Naive thymus-derived CD4-positive, alpha-beta T cell (primary cell): Measurements from ENCODE around the gene C11orf91. TPM values are rescaled to one million over a fixed set of nuclear protein-coding genes. Genes with fewer than 3 reads are reported as not detected.
"Not testable (repeated sequence)": the region's sequence is repeated elsewhere in the genome, so short reads cannot be mapped to it uniquely, and the experiment has no call there.

Source experiments
- ATAC-seq: fragments of 150-1000 bp; cut with Tn5 transposase; 2 replicates; pipeline ENCODE4 v1.10.0; 2021; ENCODE audit warnings: mild to moderate bottlenecking, moderate library complexity
- CTCF ChIA-PET: fragments of 350-600 bp; sonication (Branson Sonifier 250); formaldehyde crosslinking; loops from one replicate; lab custom pipeline; 2021; ENCODE audit warnings: antibody characterized with exemption; lab: Charles Lee
- POLR2A ChIA-PET: fragments of 350-600 bp; sonication (Branson Sonifier 250); formaldehyde crosslinking; loops from one replicate; lab custom pipeline; 2021; ENCODE audit warnings: antibody characterized with exemption, inconsistent platforms; lab: Charles Lee
- DNase-seq, 9 donors: peaks; one replicate each; pipeline versions ENCODE4 v3.0.0 to v3.0.0-alpha.2; 2020 to 2022; ENCODE audit warnings: mixed read lengths in 1 of 9
- H3K27ac ChIP-seq: one replicate; pipeline ENCODE4 v1.7.0; 2013; ENCODE audit warnings: mild to moderate bottlenecking, low read depth, low read length, moderate library complexity
- H3K27me3 ChIP-seq, 2 donors: one replicate each; pipeline ENCODE4 v1.7.0; 2013; ENCODE audit warnings: low read length in 2 of 2, mild to moderate bottlenecking in 2 of 2, moderate library complexity in 2 of 2; ENCODE audit not compliant: control insufficient read depth in 2 of 2, insufficient read depth in 2 of 2
- H3K36me3 ChIP-seq, 3 experiments: 1 replicate in 2 of 3; 2 replicates in 1 of 3; pipeline ENCODE4 v1.7.0; 2013; ENCODE audit warnings: low read length in 3 of 3, mild to moderate bottlenecking in 3 of 3, moderate library complexity in 1 of 3; ENCODE audit not compliant: insufficient read depth in 3 of 3, control insufficient read depth in 2 of 3
- H3K4me1 ChIP-seq, 2 donors: one replicate each; pipeline ENCODE4 v1.7.0; 2013; ENCODE audit warnings: low read length in 2 of 2, mild to moderate bottlenecking in 2 of 2, moderate library complexity in 1 of 2; ENCODE audit not compliant: control insufficient read depth in 2 of 2, insufficient read depth in 2 of 2
- H3K4me3 ChIP-seq: 2 replicates; pipeline ENCODE4 v1.7.0; 2013; ENCODE audit warnings: mild to moderate bottlenecking, low read length
- H3K9me3 ChIP-seq, 3 experiments: 1 replicate in 2 of 3; 2 replicates in 1 of 3; pipeline ENCODE4 v1.7.0; 2013; ENCODE audit warnings: low read length in 3 of 3; ENCODE audit not compliant: control insufficient read depth in 2 of 3
- H3K27ac Mint-ChIP-seq, 9 donors: one replicate each; pipeline ENCODE4 v1.8.0; 2020 to 2022; ENCODE audit warnings: mixed read lengths in 9 of 9, mild to moderate bottlenecking in 8 of 9, moderate library complexity in 5 of 9, inconsistent platforms in 2 of 9
- H3K27me3 Mint-ChIP-seq, 5 donors: one replicate each; pipeline ENCODE4 v1.8.0; 2021 to 2022; ENCODE audit warnings: mixed read lengths in 5 of 5, mild to moderate bottlenecking in 1 of 5
- H3K36me3 Mint-ChIP-seq, 5 donors: one replicate each; pipeline ENCODE4 v1.8.0; 2020 to 2022; ENCODE audit warnings: mixed read lengths in 5 of 5, mild to moderate bottlenecking in 3 of 5, inconsistent platforms in 1 of 5
- H3K4me1 Mint-ChIP-seq, 7 donors: one replicate each; pipeline ENCODE4 v1.8.0; 2020 to 2022; ENCODE audit warnings: mixed read lengths in 7 of 7, mild to moderate bottlenecking in 3 of 7, inconsistent platforms in 1 of 7
- H3K4me3 Mint-ChIP-seq, 10 donors: one replicate each; pipeline ENCODE4 v1.8.0; 2020 to 2022; ENCODE audit warnings: mild to moderate bottlenecking in 10 of 10, mixed read lengths in 10 of 10, moderate library complexity in 6 of 10, inconsistent platforms in 2 of 10
- H3K9me3 Mint-ChIP-seq, 11 donors: one replicate each; pipeline ENCODE4 v1.8.0; 2020 to 2022; ENCODE audit warnings: mixed read lengths in 11 of 11, mild to moderate bottlenecking in 4 of 11, inconsistent platforms in 1 of 11, moderate library complexity in 1 of 11
- intact Hi-C, 2 donors: fragments of 100-400 bp; cut with micrococcal nuclease; formaldehyde crosslinking; loops; one replicate each; pipeline ENCODE4 v1.15.1; 2023
- polyA plus RNA-seq, 2 donors: library from polyadenylated mRNA; unstranded; fragments of 300-500 nt; fragmentation: Illumina TruSeq; gene quantifications; one replicate each; pipeline ENCODE4 v1.2.3, GENCODE V29; 2021
- total RNA-seq, 6 experiments: library from RNA in 5 of 6; stranded (reverse) in 5 of 6; gene quantifications; 1 replicate in 5 of 6; 2 replicates in 1 of 6; pipeline ENCODE4 v1.2.3 and lab custom pipeline; 2021 to 2026

The C11orf91 gene
- total and polyA plus RNA-seq, 7 experiments from 2014 or later, result not detected

- H3K27me3 Mint-ChIP-seq, result not testable (repeated sequence)
- intact Hi-C loops, result loop anchor here (10.0 kb wide), 2 partner anchors 537 to 673 kb away; partner anchors contain the start of gene TCP11L1 (in 1 of the 2)
- H3K4me1 Mint-ChIP-seq, result peaks cover 4 to 24% (median 6%) of the 10 kb centered on the region in 7 donors
These were observed 7.2 kb upstream of the C11orf91 start for GRCh38 chr11:33707831-33708230.

GRCh38 chr11:33706966-33707365 lies 6.3 kb upstream of the C11orf91 start:
- Mint-ChIP-seq H3K4me3 (no peak overlapping the region), H3K9me3 (no peaks in the 10 kb centered on the region), H3K36me3 (peaks cover 0 to 25% (median 12%) of the 10 kb centered on the region in 5 donors), H3K27ac (peak overlapping the region in 2 of 9 donors; percentile 29 to 32), H3K27me3 (no peaks in the 10 kb centered on the region), H3K4me1 (peaks cover 4 to 27% (median 7%) of the 10 kb centered on the region in 7 donors)
- Histone ChIP-seq H3K9me3 (no peaks in the 10 kb centered on the region), H3K27ac (no peak overlapping the region), H3K27me3 (no peaks in the 10 kb centered on the region), H3K36me3 (peaks cover 0 to 19% (median 0%) of the 10 kb centered on the region in 3 experiments), H3K4me3 (no peak overlapping the region), H3K4me1 (no peaks in the 10 kb centered on the region)
- ChIA-PET CTCF (no interaction called here), POLR2A (interaction anchor here (0.6 kb wide), 1 partner anchor 9 kb away, joined by 3 read pairs; no protein-coding TSS in a partner anchor)
- no peak for ATAC-seq
- no peak for DNase-seq
- intact Hi-C loops, result loop anchor here (1.0 to 10.0 kb wide), 3 partner anchors 28 to 672 kb away; partner anchors contain the start of gene TCP11L1 (in 1 of the 2)

More at GRCh38 chr11:33707831-33708230, 7.2 kb upstream of the C11orf91 start:
- H3K4me3 Mint-ChIP-seq, CTCF ChIA-PET, DNase-seq, H3K27ac Mint-ChIP-seq, H3K4me1 ChIP-seq, ATAC-seq, H3K9me3 Mint-ChIP-seq, H3K4me3 ChIP-seq, H3K9me3 ChIP-seq, H3K27me3 ChIP-seq, POLR2A ChIA-PET, H3K27ac ChIP-seq: not testable (repeated sequence)
- peaks cover 0 to 24% (median 0%) of the 10 kb centered on the region in 3 experiments for H3K36me3 ChIP-seq
- H3K36me3 Mint-ChIP-seq, result peaks cover 0 to 29% (median 12%) of the 10 kb centered on the region in 5 donors

GRCh38 chr11:33706546-33706945 lies 5.9 kb upstream of the C11orf91 start:
- peaks cover 0 to 25% (median 12%) of the 10 kb centered on the region in 5 donors for H3K36me3 Mint-ChIP-seq
- intact Hi-C loops, result loop anchor here (1.0 to 10.0 kb wide), 3 partner anchors 29 to 672 kb away; partner anchors contain the start of gene TCP11L1 (in 1 of the 2)
- Histone ChIP-seq H3K4me3 (no peak overlapping the region), H3K4me1 (peaks cover 0 to under 1% of the 10 kb centered on the region in 2 donors), H3K27me3 (no peaks in the 10 kb centered on the region), H3K36me3 (peaks cover 0 to 19% (median 0%) of the 10 kb centered on the region in 3 experiments), H3K27ac (no peak overlapping the region), H3K9me3 (no peaks in the 10 kb centered on the region)
- H3K9me3 Mint-ChIP-seq, result no peaks in the 10 kb centered on the region
- no peaks in the 10 kb centered on the region for H3K27me3 Mint-ChIP-seq
- no peak for DNase-seq
- H3K4me3 Mint-ChIP-seq, result no peak overlapping the region
- H3K27ac Mint-ChIP-seq, result peak overlapping the region in 6 of 9 donors; percentile 28 to 87 (median 36)
- POLR2A ChIA-PET, result interaction anchor here (0.6 kb wide), 1 partner anchor 8 kb away, joined by 3 read pairs; no protein-coding TSS in a partner anchor
- CTCF ChIA-PET, result no interaction called here
- no peak for ATAC-seq
- H3K4me1 Mint-ChIP-seq, result peaks cover 4 to 31% (median 10%) of the 10 kb centered on the region in 7 donors

GRCh38 chr11:33704240-33705002 lies 3.8 kb upstream of the C11orf91 start:
- Histone ChIP-seq H3K4me1 (peaks cover 9 to 13% of the 10 kb centered on the region in 2 donors), H3K27me3 (no peaks in the 10 kb centered on the region), H3K27ac (no peak overlapping the region), H3K4me3 (no peak overlapping the region), H3K36me3 (peaks cover 0 to 8% (median 0%) of the 10 kb centered on the region in 3 experiments), H3K9me3 (no peaks in the 10 kb centered on the region)
- DNase-seq (no peak), ATAC-seq (no peak)
- H3K27ac Mint-ChIP-seq, result no peak overlapping the region
- peaks cover 0 to 13% (median 9%) of the 10 kb centered on the region in 5 donors for H3K36me3 Mint-ChIP-seq
- H3K4me1 Mint-ChIP-seq, result peaks cover 16 to 42% (median 20%) of the 10 kb centered on the region in 7 donors
- H3K4me3 Mint-ChIP-seq, result no peak overlapping the region
- POLR2A ChIA-PET, result interaction anchor here (0.9 kb wide), 1 partner anchor 32 kb away, joined by 3 read pairs; no protein-coding TSS in a partner anchor
- no peaks in the 10 kb centered on the region for H3K9me3 Mint-ChIP-seq
- CTCF ChIA-PET, result interaction anchor here (0.7 kb wide), 1 partner anchor 12 kb away, joined by 3 read pairs; no protein-coding TSS in a partner anchor
- peaks cover 0 to 6% (median 0%) of the 10 kb centered on the region in 5 donors for H3K27me3 Mint-ChIP-seq
- intact Hi-C loops, result loop anchor here (5.0 to 10.0 kb wide), 3 partner anchors 540 to 670 kb away; partner anchors contain the start of genes ABTB2 (in 1 of the 2) and TCP11L1 (in 1 of the 2)

GRCh38 chr11:33703788-33704187 lies 3.2 kb upstream of the C11orf91 start:
- intact Hi-C loops, result loop anchor here (5.0 to 10.0 kb wide), 3 partner anchors 541 to 669 kb away; partner anchors contain the start of genes ABTB2 (in 1 of the 2) and TCP11L1 (in 1 of the 2)
- Histone ChIP-seq H3K4me3 (no peak overlapping the region), H3K36me3 (peaks cover 0 to 2% (median 0%) of the 10 kb centered on the region in 3 experiments), H3K4me1 (peaks cover 9 to 13% of the 10 kb centered on the region in 2 donors), H3K27me3 (no peaks in the 10 kb centered on the region), H3K27ac (no peak overlapping the region), H3K9me3 (no peaks in the 10 kb centered on the region)
- DNase-seq (no peak), ATAC-seq (no peak)
- H3K36me3 Mint-ChIP-seq, result peaks cover 0 to 7% (median 3%) of the 10 kb centered on the region in 5 donors
- POLR2A ChIA-PET, result no interaction called here
- peaks cover 0 to 9% (median 0%) of the 10 kb centered on the region in 5 donors for H3K27me3 Mint-ChIP-seq
- peaks cover 16 to 41% (median 20%) of the 10 kb centered on the region in 7 donors for H3K4me1 Mint-ChIP-seq
- H3K9me3 Mint-ChIP-seq, result no peaks in the 10 kb centered on the region
- no peak overlapping the region for H3K4me3 Mint-ChIP-seq
- no peak overlapping the region for H3K27ac Mint-ChIP-seq
- CTCF ChIA-PET, result no interaction called here

GRCh38 chr11:33703234-33703633 lies 2.6 kb upstream of the C11orf91 start:
- Histone ChIP-seq H3K36me3 (no peaks in the 10 kb centered on the region), H3K4me1 (peaks cover 9 to 13% of the 10 kb centered on the region in 2 donors), H3K4me3 (no peak overlapping the region), H3K27me3 (no peaks in the 10 kb centered on the region), H3K27ac (no peak overlapping the region), H3K9me3 (no peaks in the 10 kb centered on the region)
- ATAC-seq (no peak), DNase-seq (no peak)
- ChIA-PET POLR2A (no interaction called here), CTCF (interaction anchor here (0.5 kb wide), 1 partner anchor 261 kb away, joined by 3 read pairs; no protein-coding TSS in a partner anchor)
- H3K27ac Mint-ChIP-seq, result no peak overlapping the region
- H3K36me3 Mint-ChIP-seq, result peaks cover 0 to 3% (median 0%) of the 10 kb centered on the region in 5 donors
- H3K9me3 Mint-ChIP-seq, result no peaks in the 10 kb centered on the region
- intact Hi-C loops, result loop anchor here (5.0 to 10.0 kb wide), 3 partner anchors 542 to 668 kb away; partner anchors contain the start of genes ABTB2 (in 1 of the 2) and TCP11L1 (in 1 of the 2)
- H3K4me1 Mint-ChIP-seq, result peaks cover 16 to 39% (median 20%) of the 10 kb centered on the region in 7 donors
- peaks cover 0 to 11% (median 0%) of the 10 kb centered on the region in 5 donors for H3K27me3 Mint-ChIP-seq
- no peak overlapping the region for H3K4me3 Mint-ChIP-seq
